Colonic mucosa (tissue), 4 donors: Measurements from ENCODE around the gene PARP4. TPM values are rescaled to one million over a fixed set of nuclear protein-coding genes. Genes with fewer than 3 reads are reported as not detected.
"Not testable (repeated sequence)": the region's sequence is repeated elsewhere in the genome, so short reads cannot be mapped to it uniquely, and the experiment has no call there.

Source experiments
- DNase-seq: peaks from one replicate; pipeline ENCODE4 v3.0.0-alpha.2; 2020
- H3K27ac ChIP-seq: fragments of 200-600 bp; one replicate; pipeline ENCODE4 v1.8.0; 2021
- H3K27me3 ChIP-seq: fragments of 200-600 bp; one replicate; pipeline ENCODE4 v1.8.0; 2021
- H3K36me3 ChIP-seq: fragments of 200-600 bp; one replicate; pipeline ENCODE4 v1.8.0; 2021
- H3K4me1 ChIP-seq: fragments of 200-600 bp; one replicate; pipeline ENCODE4 v1.8.0; 2021; ENCODE audit warnings: mild to moderate bottlenecking
- H3K4me3 ChIP-seq: fragments of 200-600 bp; one replicate; pipeline ENCODE4 v1.8.0; 2021
- H3K9ac ChIP-seq, 2 donors: one replicate each; pipeline ENCODE4 v1.7.0; 2013; ENCODE audit warnings: control low read depth in 2 of 2, low read depth in 2 of 2, low read length in 2 of 2
- H3K9me3 ChIP-seq: fragments of 200-600 bp; one replicate; pipeline ENCODE4 v1.8.0; 2021
- intact Hi-C: fragments of 100-400 bp; cut with DNase I; formaldehyde crosslinking; loops from one replicate; pipeline ENCODE4 v1.14.1; 2022
- total RNA-seq, 2 donors: library from RNA; stranded (reverse); fragmentation: NEBNext Ultra II Directional in 1 of 2; extraction: Animal tissue kit (Norgen Biotek cat#: 25700) in 1 of 2; gene quantifications; one replicate each; pipeline ENCODE4 v1.2.1, GENCODE V29; 2021
- TF ChIP-seq, protein P1 (sequence below): fragments of 200-600 bp; IDR thresholded peaks from one replicate; pipeline ENCODE4 v1.8.0; 2022; ENCODE audit warnings: antibody characterized with exemption, mild to moderate bottlenecking
- donor health status: healthy.
- donor health status: DM: no; HTN: no; CAD: no.
- donor health status: DM: no; HTN: no; CAD: no.

Gene PARP4
- total RNA-seq, 2 donors from 2014 or later: 89.3 to 137 TPM

DNA sequence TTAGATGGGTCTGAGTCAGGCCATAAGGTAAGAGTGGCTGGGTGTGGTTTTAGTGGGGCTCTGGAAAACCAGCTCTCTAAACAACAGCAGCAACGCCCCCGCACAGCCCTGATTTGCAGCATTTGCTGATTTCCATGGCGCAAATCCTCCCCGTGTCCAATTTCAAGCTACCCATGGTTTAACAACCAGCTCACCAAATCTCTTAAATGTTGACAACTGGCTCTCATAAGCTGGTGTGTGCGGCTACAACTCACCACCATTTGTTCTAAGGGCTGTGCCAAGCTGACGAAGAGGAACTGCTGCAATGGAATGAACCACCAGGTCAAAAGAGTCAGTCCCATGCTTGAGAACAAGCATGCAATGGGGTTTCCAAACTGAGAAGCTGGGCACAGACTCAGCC, 22.9 kb downstream of the PARP4 start:
- intact Hi-C loops: no loop called here
- no peaks in the 10 kb centered on the region for H3K4me1 ChIP-seq
- H3K4me3 ChIP-seq: no peak overlapping the region
- TF ChIP-seq, protein P1, sequence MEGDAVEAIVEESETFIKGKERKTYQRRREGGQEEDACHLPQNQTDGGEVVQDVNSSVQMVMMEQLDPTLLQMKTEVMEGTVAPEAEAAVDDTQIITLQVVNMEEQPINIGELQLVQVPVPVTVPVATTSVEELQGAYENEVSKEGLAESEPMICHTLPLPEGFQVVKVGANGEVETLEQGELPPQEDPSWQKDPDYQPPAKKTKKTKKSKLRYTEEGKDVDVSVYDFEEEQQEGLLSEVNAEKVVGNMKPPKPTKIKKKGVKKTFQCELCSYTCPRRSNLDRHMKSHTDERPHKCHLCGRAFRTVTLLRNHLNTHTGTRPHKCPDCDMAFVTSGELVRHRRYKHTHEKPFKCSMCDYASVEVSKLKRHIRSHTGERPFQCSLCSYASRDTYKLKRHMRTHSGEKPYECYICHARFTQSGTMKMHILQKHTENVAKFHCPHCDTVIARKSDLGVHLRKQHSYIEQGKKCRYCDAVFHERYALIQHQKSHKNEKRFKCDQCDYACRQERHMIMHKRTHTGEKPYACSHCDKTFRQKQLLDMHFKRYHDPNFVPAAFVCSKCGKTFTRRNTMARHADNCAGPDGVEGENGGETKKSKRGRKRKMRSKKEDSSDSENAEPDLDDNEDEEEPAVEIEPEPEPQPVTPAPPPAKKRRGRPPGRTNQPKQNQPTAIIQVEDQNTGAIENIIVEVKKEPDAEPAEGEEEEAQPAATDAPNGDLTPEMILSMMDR: no peak
- H3K36me3 ChIP-seq: peaks cover 21% of the 10 kb centered on the region
- no peak for DNase-seq
- H3K9me3 ChIP-seq: no peaks in the 10 kb centered on the region
- H3K27ac ChIP-seq: no peak overlapping the region
- H3K27me3 ChIP-seq: no peaks in the 10 kb centered on the region
- H3K9ac ChIP-seq: no peak overlapping the region

DNA sequence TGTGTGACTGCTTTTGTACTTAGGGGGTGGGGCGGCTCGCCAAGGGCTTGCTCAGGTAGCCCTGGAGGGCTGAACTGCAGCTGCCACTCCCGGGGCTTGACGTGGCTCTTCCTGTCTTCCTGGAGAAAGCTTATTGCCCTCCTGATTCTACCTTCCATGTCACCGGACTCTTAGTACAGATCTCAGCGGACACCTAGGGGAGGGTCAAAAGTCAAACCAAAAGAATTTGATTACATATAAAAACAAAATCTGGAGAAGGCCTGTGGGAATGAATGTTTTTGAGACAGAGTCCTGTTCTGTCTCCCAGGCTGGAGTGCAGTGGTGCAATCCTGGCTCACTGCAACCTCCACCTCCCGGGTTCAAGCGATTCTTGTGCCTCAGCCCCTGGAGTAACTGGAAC, 24.5 kb downstream of the PARP4 start:
- H3K27ac ChIP-seq, H3K27me3 ChIP-seq, intact Hi-C loops, H3K4me1 ChIP-seq, H3K9ac ChIP-seq, DNase-seq, H3K9me3 ChIP-seq, H3K4me3 ChIP-seq: not testable (repeated sequence)
- H3K36me3 ChIP-seq: peaks cover 26% of the 10 kb centered on the region

DNA sequence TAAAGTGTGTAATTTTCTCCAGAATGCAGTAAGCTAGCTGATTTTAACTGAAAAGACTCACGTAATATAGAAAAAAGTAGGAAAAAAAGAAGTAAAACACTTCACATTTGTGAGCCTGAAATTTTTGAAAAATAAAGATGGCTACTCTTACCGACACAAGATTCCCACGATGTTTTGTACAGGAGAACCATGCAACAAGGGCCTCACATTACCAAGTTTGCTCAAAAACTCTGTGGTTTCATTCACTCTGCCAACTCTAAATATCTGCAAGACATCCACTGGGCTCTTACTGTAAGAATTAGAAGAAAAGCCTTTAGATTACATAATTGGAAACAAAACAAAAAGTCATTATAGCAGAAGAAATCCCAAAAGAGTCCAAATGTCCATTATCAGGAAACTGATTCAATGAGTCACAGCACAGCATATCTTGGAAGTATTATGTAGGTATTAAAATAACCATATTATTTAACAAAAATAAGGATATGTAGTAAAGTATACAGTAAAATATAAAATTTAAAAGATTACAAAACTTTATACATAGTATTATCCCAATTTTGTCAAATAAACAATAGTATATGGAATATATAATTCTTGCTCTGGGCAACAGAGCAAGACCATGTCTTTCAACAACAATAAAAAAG, 26.4 kb downstream of the PARP4 start:
- H3K27ac ChIP-seq, DNase-seq, intact Hi-C loops, H3K9ac ChIP-seq, H3K4me3 ChIP-seq, H3K9me3 ChIP-seq, H3K27me3 ChIP-seq, H3K4me1 ChIP-seq: not testable (repeated sequence)
- H3K36me3 ChIP-seq: peaks cover 24% of the 10 kb centered on the region

GRCh38 chr13:24473686-24474085, 38.9 kb downstream of the PARP4 start:
- Histone ChIP-seq H3K27ac (no peak overlapping the region), H3K36me3 (peaks cover 14% of the 10 kb centered on the region), H3K27me3 (no peaks in the 10 kb centered on the region), H3K4me1 (no peaks in the 10 kb centered on the region), H3K9ac (no peak overlapping the region), H3K4me3 (no peak overlapping the region), H3K9me3 (no peaks in the 10 kb centered on the region)
- TF ChIP-seq, protein P1: no peak
- DNase-seq: no peak
- intact Hi-C loops: no loop called here

GRCh38 chr13:24472129-24472528, 40.4 kb downstream of the PARP4 start:
- DNase-seq, H3K27ac ChIP-seq, H3K27me3 ChIP-seq, intact Hi-C loops, H3K4me3 ChIP-seq, H3K9ac ChIP-seq, H3K9me3 ChIP-seq, H3K4me1 ChIP-seq: not testable (repeated sequence)
- peaks cover 14% of the 10 kb centered on the region for H3K36me3 ChIP-seq

GRCh38 chr13:24463078-24463477, 49.5 kb downstream of the PARP4 start:
- Histone ChIP-seq H3K9ac (no peak overlapping the region), H3K27me3 (no peaks in the 10 kb centered on the region), H3K36me3 (peaks cover 4% of the 10 kb centered on the region), H3K9me3 (no peaks in the 10 kb centered on the region), H3K4me1 (no peaks in the 10 kb centered on the region), H3K27ac (no peak overlapping the region), H3K4me3 (no peak overlapping the region)
- DNase-seq: no peak
- TF ChIP-seq, protein P1: no peak
- intact Hi-C loops: no loop called here

DNA sequence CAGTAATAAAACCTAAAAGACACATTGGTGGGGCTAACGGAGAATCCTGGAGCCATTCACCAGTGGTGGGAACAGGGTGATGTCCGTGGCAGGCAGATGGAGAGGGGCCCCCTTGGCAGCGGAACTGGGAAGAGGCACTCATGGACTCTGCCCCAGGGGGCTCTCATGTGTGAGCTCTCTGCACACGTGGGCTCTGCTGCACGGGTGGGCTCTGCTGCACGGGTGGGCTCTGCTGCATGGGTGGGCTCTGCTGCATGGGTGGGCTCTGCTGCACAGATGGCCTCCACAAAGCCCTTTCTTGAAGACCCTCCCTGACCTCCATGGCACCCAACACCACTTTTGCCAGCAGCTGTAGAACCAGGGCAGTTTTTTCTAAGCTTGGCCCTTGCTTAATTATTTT, 52.3 kb downstream of the PARP4 start:
- Histone ChIP-seq H3K27me3 (no peaks in the 10 kb centered on the region), H3K36me3 (peaks cover 13% of the 10 kb centered on the region), H3K4me1 (no peaks in the 10 kb centered on the region), H3K9ac (no peak overlapping the region), H3K9me3 (no peaks in the 10 kb centered on the region), H3K27ac (no peak overlapping the region), H3K4me3 (no peak overlapping the region)
- no peak for DNase-seq
- intact Hi-C loops: no loop called here
- TF ChIP-seq, protein P1: no peak
